Right renal pelvis (tissue), 4 donors: ENCODE results near the gene GPC6. TPM values are rescaled to one million over a fixed set of nuclear protein-coding genes. Genes with fewer than 3 reads are reported as not detected.

ENCODE experiments used
- DNase-seq, 4 donors: peaks; one replicate each; pipeline ENCODE4 v3.0.0-alpha.2; 2013; ENCODE audit warnings: low read depth in 4 of 4, low spot score in 3 of 4, missing footprints in 1 of 4
- polyA plus RNA-seq, 4 donors: library from polyadenylated mRNA; unstranded; fragments of 120-200 nt; gene quantifications; one replicate each; pipeline ENCODE4 v1.2.1, GENCODE V29; 2013; ENCODE audit not compliant: insufficient read length in 4 of 4

GPC6 gene
- polyA plus RNA-seq, 4 donors = 64.7 to 74.0 (median 65.9) TPM

GRCh38 chr13:93266681-93267080, 40.1 kb downstream of the GPC6 start:
- DNase-seq = no peak

- no peak for DNase-seq
Measured at GRCh38 chr13:93268327-93269028, 41.9 kb downstream of the GPC6 start.

- no peak for DNase-seq
Measured at GRCh38 chr13:93270769-93271742, 44.4 kb downstream of the GPC6 start.

- no peak for DNase-seq
Measured at GRCh38 chr13:93279982-93280381, 53.4 kb downstream of the GPC6 start.

- DNase-seq = no peak
Measured at GRCh38 chr13:93280688-93281087, 54.1 kb downstream of the GPC6 start.

- DNase-seq = no peak
Measured at GRCh38 chr13:93283255-93283654, 56.6 kb downstream of the GPC6 start.

- no peak for DNase-seq
Measured at GRCh38 chr13:93284064-93284463, 57.5 kb downstream of the GPC6 start.

- DNase-seq = no peak
Measured at GRCh38 chr13:93286047-93286446, 59.4 kb downstream of the GPC6 start.

GRCh38 chr13:93289053-93289452, 62.4 kb downstream of the GPC6 start:
- DNase-seq = no peak

- DNase-seq = no peak
Measured at GRCh38 chr13:93289842-93290241, 63.2 kb downstream of the GPC6 start.

- no peak for DNase-seq
Measured at GRCh38 chr13:93290503-93290902, 63.9 kb downstream of the GPC6 start.

GRCh38 chr13:93292366-93292765, 65.8 kb downstream of the GPC6 start:
- DNase-seq = no peak

- no peak for DNase-seq
Measured at GRCh38 chr13:93293710-93294109, 67.1 kb downstream of the GPC6 start.

- no peak for DNase-seq
Measured at GRCh38 chr13:93296584-93296983, 70.0 kb downstream of the GPC6 start.

- DNase-seq = no peak
Measured at GRCh38 chr13:93298713-93299112, 72.1 kb downstream of the GPC6 start.

GRCh38 chr13:93304134-93304533, 77.5 kb downstream of the GPC6 start:
- no peak for DNase-seq

GRCh38 chr13:93304868-93305613, 78.4 kb downstream of the GPC6 start:
- no peak for DNase-seq

- no peak for DNase-seq
Measured at GRCh38 chr13:93305886-93306285, 79.3 kb downstream of the GPC6 start.

- no peak for DNase-seq
Measured at GRCh38 chr13:93307136-93307535, 80.5 kb downstream of the GPC6 start.

GRCh38 chr13:93307651-93308050, 81.0 kb downstream of the GPC6 start:
- no peak for DNase-seq
